IPS DF 6.9 (cell line): ENCODE results near the gene WDR27.

Source experiments
- DNase-seq: peaks from one replicate; pipeline ENCODE4 v3.0.0-alpha.2; 2013; ENCODE audit warnings: low read depth, low spot score
- H3K27ac ChIP-seq: one replicate; pipeline ENCODE4 v1.5.1; 2013; ENCODE audit warnings: low read length, control low read depth
- H3K27me3 ChIP-seq: 2 replicates; pipeline ENCODE4 v1.6.1; 2013; ENCODE audit warnings: mild to moderate bottlenecking, low read length; ENCODE audit not compliant: control insufficient read depth, insufficient read depth
- H3K36me3 ChIP-seq: 2 replicates; pipeline ENCODE4 v1.6.1; 2013; ENCODE audit warnings: low read length; ENCODE audit not compliant: control insufficient read depth, insufficient read depth
- H3K4me1 ChIP-seq: 2 replicates; pipeline ENCODE4 v1.6.1; 2013; ENCODE audit warnings: low read length; ENCODE audit not compliant: control insufficient read depth, insufficient read depth
- H3K4me3 ChIP-seq: 2 replicates; pipeline ENCODE4 v1.5.1; 2013; ENCODE audit warnings: mild to moderate bottlenecking, low read length
- H3K9me3 ChIP-seq: 2 replicates; pipeline ENCODE4 v1.6.1; 2013; ENCODE audit warnings: low read length, inconsistent platforms; ENCODE audit not compliant: control insufficient read depth, insufficient read depth
- WGBS: extraction: QIAGEN DNeasy Blood & Tissue Kit; methylation state at CpG from one replicate; pipeline ENCODE4 v1.1.7; 2013; ENCODE audit warnings: mixed read lengths, missing lambda C conversion rate; ENCODE audit not compliant: insufficient read length, insufficient coverage; 5-methylcytosine and 5-hydroxymethylcytosine counted together

Gene WDR27

GRCh38 chr6:169409742-169410312, 292.0 kb downstream of the WDR27 start:
- Histone ChIP-seq H3K4me1 (no peaks in the 10 kb centered on the region), H3K27ac (no peak overlapping the region), H3K36me3 (no peaks in the 10 kb centered on the region), H3K4me3 (no peak overlapping the region), H3K27me3 (no peaks in the 10 kb centered on the region), H3K9me3 (peaks cover 2% of the 10 kb centered on the region; the same call in 1 of the 2 replicates)
- no peak for DNase-seq
- WGBS = no CpG with 5 or more reads among the region's 4 CpGs

- H3K36me3 ChIP-seq = no peaks in the 10 kb centered on the region
- no peaks in the 10 kb centered on the region for H3K4me1 ChIP-seq
- H3K27me3 ChIP-seq = no peaks in the 10 kb centered on the region
- DNase-seq = no peak
- no peak overlapping the region for H3K27ac ChIP-seq
- H3K9me3 ChIP-seq = peaks cover 2% of the 10 kb centered on the region; the same call in 1 of the 2 replicates
- H3K4me3 ChIP-seq = no peak overlapping the region
- WGBS = no CpG with 5 or more reads among the region's 5 CpGs
Measured at GRCh38 chr6:169407325-169407724, 294.5 kb downstream of the WDR27 start.
